GM13976 (cell line): Measurements from ENCODE around the gene MAEA.

Experiments used
- DNase-seq: peaks from one replicate; pipeline ENCODE4 v3.0.0; 2012; ENCODE audit warnings: low spot score
- CTCF ChIP-seq: IDR thresholded peaks from 2 replicates; pipeline ENCODE4 v1.5.1; 2012; ENCODE audit warnings: borderline replicate concordance, mild to moderate bottlenecking; ENCODE audit not compliant: insufficient read depth; ENCODE audit errors: extremely low read depth, missing control alignments, control extremely low read depth
- in situ Hi-C: fragments of 300-500 bp; cut with MboI; formaldehyde crosslinking; loops from one replicate; pipeline ENCODE4 v1.12.0; 2022; ENCODE audit warnings: low sequenced_read_pairs, mixed read lengths, inconsistent platforms; ENCODE audit not compliant: unreplicated experiment

MAEA gene

GRCh38 chr4:1289207-1290164, at the start of gene MAEA:
Gene MAEA (plus strand): TSS chr4:1289891. CDS start chr4:1289914, 23 bp downstream.
- no peak for TF ChIP-seq CTCF
- DNase-seq, result peak; percentile 100
- in situ Hi-C loops, result no loop called here

- no peak for DNase-seq
- TF ChIP-seq CTCF, result no peak
- in situ Hi-C loops, result no loop called here
Measured at GRCh38 chr4:1239950-1240307, 49.8 kb upstream of the MAEA start.

GRCh38 chr4:1240721-1241465, 48.8 kb upstream of the MAEA start:
- DNase-seq, result no peak
- in situ Hi-C loops, result no loop called here
- no peak for TF ChIP-seq CTCF

GRCh38 chr4:1241466-1241935, 48.2 kb upstream of the MAEA start:
- no peak for TF ChIP-seq CTCF

GRCh38 chr4:1241936-1242505, 47.7 kb upstream of the MAEA start:
- in situ Hi-C loops, result no loop called here
- DNase-seq, result no peak
- TF ChIP-seq CTCF, result no peak

More at GRCh38 chr4:1241466-1241935, 48.2 kb upstream of the MAEA start:
- in situ Hi-C loops, result no loop called here
- no peak for DNase-seq
